Measurements from ENCODE around the gene EZR.

DNA sequence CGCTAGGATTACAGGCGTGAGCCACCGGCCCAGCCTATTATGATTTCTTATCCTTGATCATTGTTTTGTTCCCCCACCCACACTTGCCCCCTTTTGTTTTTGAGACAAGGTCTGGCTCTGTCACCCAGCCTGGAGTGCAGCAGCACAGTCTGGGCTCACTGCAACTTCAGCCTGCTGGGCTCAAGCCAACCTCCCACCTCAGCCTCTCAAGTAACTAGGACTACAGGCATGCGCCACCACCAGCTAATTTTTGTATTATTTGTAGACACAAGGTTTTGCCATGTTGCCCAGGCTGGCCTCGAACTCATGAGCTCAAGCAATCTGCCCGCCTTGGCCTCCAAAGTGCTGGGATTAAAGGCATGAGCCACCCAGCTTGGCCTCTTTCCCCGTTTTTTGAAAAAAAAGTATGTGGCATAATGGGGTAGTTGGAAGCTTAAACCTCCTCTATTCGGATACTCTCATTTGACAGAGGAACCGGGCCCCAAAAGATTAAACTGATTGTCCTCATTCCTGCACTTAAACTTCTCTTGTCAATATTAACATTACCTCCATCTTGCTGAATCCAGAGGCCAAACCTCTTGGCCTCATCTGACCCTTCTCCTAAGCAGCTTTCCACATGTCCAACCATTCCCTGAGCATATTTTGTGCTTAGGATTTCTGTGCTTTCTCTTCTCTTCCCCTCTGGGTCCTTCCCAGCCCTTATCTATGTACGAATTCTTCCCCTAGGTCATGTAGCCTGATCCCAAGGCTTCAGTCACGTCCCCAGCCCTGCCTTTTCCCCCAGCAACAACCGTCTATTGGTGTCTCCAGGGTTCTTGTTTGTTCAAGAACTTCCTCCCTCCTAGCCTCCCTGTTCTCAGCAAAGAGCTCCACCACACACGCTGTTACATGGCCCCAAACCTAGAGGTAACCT, 6.1 kb upstream of the EZR start:
- TF ChIP-seq, protein P1, sequence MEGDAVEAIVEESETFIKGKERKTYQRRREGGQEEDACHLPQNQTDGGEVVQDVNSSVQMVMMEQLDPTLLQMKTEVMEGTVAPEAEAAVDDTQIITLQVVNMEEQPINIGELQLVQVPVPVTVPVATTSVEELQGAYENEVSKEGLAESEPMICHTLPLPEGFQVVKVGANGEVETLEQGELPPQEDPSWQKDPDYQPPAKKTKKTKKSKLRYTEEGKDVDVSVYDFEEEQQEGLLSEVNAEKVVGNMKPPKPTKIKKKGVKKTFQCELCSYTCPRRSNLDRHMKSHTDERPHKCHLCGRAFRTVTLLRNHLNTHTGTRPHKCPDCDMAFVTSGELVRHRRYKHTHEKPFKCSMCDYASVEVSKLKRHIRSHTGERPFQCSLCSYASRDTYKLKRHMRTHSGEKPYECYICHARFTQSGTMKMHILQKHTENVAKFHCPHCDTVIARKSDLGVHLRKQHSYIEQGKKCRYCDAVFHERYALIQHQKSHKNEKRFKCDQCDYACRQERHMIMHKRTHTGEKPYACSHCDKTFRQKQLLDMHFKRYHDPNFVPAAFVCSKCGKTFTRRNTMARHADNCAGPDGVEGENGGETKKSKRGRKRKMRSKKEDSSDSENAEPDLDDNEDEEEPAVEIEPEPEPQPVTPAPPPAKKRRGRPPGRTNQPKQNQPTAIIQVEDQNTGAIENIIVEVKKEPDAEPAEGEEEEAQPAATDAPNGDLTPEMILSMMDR (IDR thresholded peaks at IDR 0.05): no peak
- TF ChIP-seq POLR2A (IDR thresholded peaks at IDR 0.05): no peak
